Measurements from ENCODE around the gene TRHDE.

The TRHDE gene

GRCh38 chr12:72681028-72681427, 408.9 kb downstream of the TRHDE start:
- Histone ChIP-seq H4K12ac (ENCODE audit: low read depth, low read length) (no peak overlapping the region), H3K27me3 (ENCODE audit: insufficient read depth, low read length) (no peaks in the 10 kb centered on the region), H2BK12ac (ENCODE audit: low read length) (no peak overlapping the region), H3K4ac (ENCODE audit: low read depth, low read length) (no peak overlapping the region), H3K36me3 (ENCODE audit: control insufficient read depth in 1 of 2, insufficient read depth in 2 of 2, low read length in 2 of 2) (no peaks in the 10 kb centered on the region), H2AK5ac (ENCODE audit: low read length) (no peak overlapping the region), H4K91ac (ENCODE audit: low read depth, low read length) (no peak overlapping the region), H2BK5ac (ENCODE audit: low read depth, low read length, poor library complexity) (no peak overlapping the region), H3K18ac (ENCODE audit: low read length) (no peak overlapping the region), H3K27ac (ENCODE audit: low read depth, low read length) (no peak overlapping the region), H3K14ac (ENCODE audit: low read length) (no peak overlapping the region), H3K4me3 (ENCODE audit: low read depth, low read length) (no peak overlapping the region), H2AFZ (ENCODE audit: insufficient read depth, low read length, poor library complexity) (no peak overlapping the region), H3K9ac (ENCODE audit: low read length) (no peak overlapping the region), H3K4me2 (ENCODE audit: low read length) (no peak overlapping the region), H3K9me3 (ENCODE audit: insufficient read depth, low read depth, low read length) (no peaks in the 10 kb centered on the region), H3K4me1 (ENCODE audit: control insufficient read depth in 1 of 2, insufficient read depth in 2 of 2, low read length in 2 of 2) (peaks cover 0 to 2% of the 10 kb centered on the region in 2 experiments), H4K8ac (ENCODE audit: low read depth, low read length) (no peak overlapping the region), H3K79me2 (ENCODE audit: control insufficient read depth, insufficient read depth, low read length, poor library complexity) (no peaks in the 10 kb centered on the region), H3K79me1 (ENCODE audit: low read length) (no peaks in the 10 kb centered on the region), H2BK120ac (ENCODE audit: insufficient read depth, low read length, poor library complexity) (no peak overlapping the region), H3K23ac (ENCODE audit: low read length) (no peak overlapping the region)
- no peak for DNase-seq

GRCh38 chr12:72684491-72684890, 412.3 kb downstream of the TRHDE start:
- DNase-seq, result no peak
- H4K12ac ChIP-seq (ENCODE audit: low read depth, low read length), result no peak overlapping the region
- no peak overlapping the region for H2AFZ ChIP-seq (ENCODE audit: insufficient read depth, low read length, poor library complexity)
- H3K4me3 ChIP-seq (ENCODE audit: low read depth, low read length), result no peak overlapping the region
- no peaks in the 10 kb centered on the region for H3K79me1 ChIP-seq (ENCODE audit: low read length)
- no peak overlapping the region for H3K4ac ChIP-seq (ENCODE audit: low read depth, low read length)
- H3K4me2 ChIP-seq (ENCODE audit: low read length), result no peak overlapping the region
- no peak overlapping the region for H2BK120ac ChIP-seq (ENCODE audit: insufficient read depth, low read length, poor library complexity)
- no peaks in the 10 kb centered on the region for H3K36me3 ChIP-seq (ENCODE audit: control insufficient read depth in 1 of 2, insufficient read depth in 2 of 2, low read length in 2 of 2)
- H2BK5ac ChIP-seq (ENCODE audit: low read depth, low read length, poor library complexity), result no peak overlapping the region
- no peak overlapping the region for H3K18ac ChIP-seq (ENCODE audit: low read length)
- WGBS (ENCODE audit: extremely low coverage, insufficient coverage, insufficient read length), result no CpG with 5 or more reads among the region's 4 CpGs
- H2AK5ac ChIP-seq (ENCODE audit: low read length), result no peak overlapping the region
- no peaks in the 10 kb centered on the region for H3K4me1 ChIP-seq (ENCODE audit: control insufficient read depth in 1 of 2, insufficient read depth in 2 of 2, low read length in 2 of 2)
- no peak overlapping the region for H3K23ac ChIP-seq (ENCODE audit: low read length)
- no peak overlapping the region for H2BK12ac ChIP-seq (ENCODE audit: low read length)
- no peaks in the 10 kb centered on the region for H3K79me2 ChIP-seq (ENCODE audit: control insufficient read depth, insufficient read depth, low read length, poor library complexity)
- no peak overlapping the region for H4K91ac ChIP-seq (ENCODE audit: low read depth, low read length)
- H3K9me3 ChIP-seq (ENCODE audit: insufficient read depth, low read depth, low read length), result no peaks in the 10 kb centered on the region
- H3K27ac ChIP-seq (ENCODE audit: low read depth, low read length), result no peak overlapping the region
- H3K27me3 ChIP-seq (ENCODE audit: insufficient read depth, low read length), result no peaks in the 10 kb centered on the region
- H3K9ac ChIP-seq (ENCODE audit: low read length), result no peak overlapping the region
- H4K8ac ChIP-seq (ENCODE audit: low read depth, low read length), result no peak overlapping the region
- H3K14ac ChIP-seq (ENCODE audit: low read length), result no peak overlapping the region

GRCh38 chr12:72692338-72692737, 420.2 kb downstream of the TRHDE start:
- H3K79me1 ChIP-seq (ENCODE audit: low read length), result no peaks in the 10 kb centered on the region
- no peaks in the 10 kb centered on the region for H3K79me2 ChIP-seq (ENCODE audit: control insufficient read depth, insufficient read depth, low read length, poor library complexity)
- no peak overlapping the region for H2BK5ac ChIP-seq (ENCODE audit: low read depth, low read length, poor library complexity)
- no peaks in the 10 kb centered on the region for H3K36me3 ChIP-seq (ENCODE audit: control insufficient read depth in 1 of 2, insufficient read depth in 2 of 2, low read length in 2 of 2)
- WGBS (ENCODE audit: extremely low coverage, insufficient coverage, insufficient read length), result no CpG with 5 or more reads among the region's 2 CpGs
- no peak overlapping the region for H2BK120ac ChIP-seq (ENCODE audit: insufficient read depth, low read length, poor library complexity)
- no peak overlapping the region for H3K14ac ChIP-seq (ENCODE audit: low read length)
- H3K18ac ChIP-seq (ENCODE audit: low read length), result no peak overlapping the region
- no peaks in the 10 kb centered on the region for H3K27me3 ChIP-seq (ENCODE audit: insufficient read depth, low read length)
- H3K4me2 ChIP-seq (ENCODE audit: low read length), result no peak overlapping the region
- no peaks in the 10 kb centered on the region for H3K9me3 ChIP-seq (ENCODE audit: insufficient read depth, low read depth, low read length)
- H3K4me3 ChIP-seq (ENCODE audit: low read depth, low read length), result no peak overlapping the region
- no peak overlapping the region for H2AK5ac ChIP-seq (ENCODE audit: low read length)
- no peak overlapping the region for H2AFZ ChIP-seq (ENCODE audit: insufficient read depth, low read length, poor library complexity)
- H4K91ac ChIP-seq (ENCODE audit: low read depth, low read length), result no peak overlapping the region
- H3K4ac ChIP-seq (ENCODE audit: low read depth, low read length), result no peak overlapping the region
- H3K9ac ChIP-seq (ENCODE audit: low read length), result no peak overlapping the region
- no peak for DNase-seq
- no peak overlapping the region for H4K8ac ChIP-seq (ENCODE audit: low read depth, low read length)
- H3K4me1 ChIP-seq (ENCODE audit: control insufficient read depth in 1 of 2, insufficient read depth in 2 of 2, low read length in 2 of 2), result no peaks in the 10 kb centered on the region
- H3K27ac ChIP-seq (ENCODE audit: low read depth, low read length), result no peak overlapping the region
- no peak overlapping the region for H3K23ac ChIP-seq (ENCODE audit: low read length)
- H2BK12ac ChIP-seq (ENCODE audit: low read length), result no peak overlapping the region
- H4K12ac ChIP-seq (ENCODE audit: low read depth, low read length), result no peak overlapping the region

GRCh38 chr12:72694193-72694592, 422.0 kb downstream of the TRHDE start:
- Histone ChIP-seq H4K8ac (ENCODE audit: low read depth, low read length) (no peak overlapping the region), H3K9me3 (ENCODE audit: insufficient read depth, low read depth, low read length) (no peaks in the 10 kb centered on the region), H3K4me1 (ENCODE audit: control insufficient read depth in 1 of 2, insufficient read depth in 2 of 2, low read length in 2 of 2) (no peaks in the 10 kb centered on the region), H3K23ac (ENCODE audit: low read length) (no peak overlapping the region), H2BK120ac (ENCODE audit: insufficient read depth, low read length, poor library complexity) (no peak overlapping the region), H3K4ac (ENCODE audit: low read depth, low read length) (no peak overlapping the region), H3K79me1 (ENCODE audit: low read length) (no peaks in the 10 kb centered on the region), H2BK12ac (ENCODE audit: low read length) (no peak overlapping the region), H3K79me2 (ENCODE audit: control insufficient read depth, insufficient read depth, low read length, poor library complexity) (no peaks in the 10 kb centered on the region), H3K14ac (ENCODE audit: low read length) (no peak overlapping the region), H3K27me3 (ENCODE audit: insufficient read depth, low read length) (no peaks in the 10 kb centered on the region), H3K36me3 (ENCODE audit: control insufficient read depth in 1 of 2, insufficient read depth in 2 of 2, low read length in 2 of 2) (no peaks in the 10 kb centered on the region), H3K4me3 (ENCODE audit: low read depth, low read length) (no peak overlapping the region), H3K4me2 (ENCODE audit: low read length) (no peak overlapping the region), H3K18ac (ENCODE audit: low read length) (no peak overlapping the region), H2AFZ (ENCODE audit: insufficient read depth, low read length, poor library complexity) (no peak overlapping the region), H4K91ac (ENCODE audit: low read depth, low read length) (no peak overlapping the region), H3K27ac (ENCODE audit: low read depth, low read length) (no peak overlapping the region), H2BK5ac (ENCODE audit: low read depth, low read length, poor library complexity) (no peak overlapping the region), H4K12ac (ENCODE audit: low read depth, low read length) (no peak overlapping the region), H3K9ac (ENCODE audit: low read length) (no peak overlapping the region), H2AK5ac (ENCODE audit: low read length) (no peak overlapping the region)
- no peak for DNase-seq

GRCh38 chr12:72699362-72699761, 427.2 kb downstream of the TRHDE start:
- H2AFZ ChIP-seq (ENCODE audit: insufficient read depth, low read length, poor library complexity), result no peak overlapping the region
- no peak overlapping the region for H3K4ac ChIP-seq (ENCODE audit: low read depth, low read length)
- no peak overlapping the region for H3K23ac ChIP-seq (ENCODE audit: low read length)
- no peak overlapping the region for H2BK12ac ChIP-seq (ENCODE audit: low read length)
- H3K4me3 ChIP-seq (ENCODE audit: low read depth, low read length), result no peak overlapping the region
- no peak overlapping the region for H3K4me2 ChIP-seq (ENCODE audit: low read length)
- no peaks in the 10 kb centered on the region for H3K4me1 ChIP-seq (ENCODE audit: control insufficient read depth in 1 of 2, insufficient read depth in 2 of 2, low read length in 2 of 2)
- H3K79me2 ChIP-seq (ENCODE audit: control insufficient read depth, insufficient read depth, low read length, poor library complexity), result no peaks in the 10 kb centered on the region
- no peak overlapping the region for H4K91ac ChIP-seq (ENCODE audit: low read depth, low read length)
- no peaks in the 10 kb centered on the region for H3K79me1 ChIP-seq (ENCODE audit: low read length)
- H3K27ac ChIP-seq (ENCODE audit: low read depth, low read length), result no peak overlapping the region
- WGBS (ENCODE audit: extremely low coverage, insufficient coverage, insufficient read length), result no CpG with 5 or more reads among the region's 1 CpG
- H2AK5ac ChIP-seq (ENCODE audit: low read length), result no peak overlapping the region
- no peak overlapping the region for H2BK120ac ChIP-seq (ENCODE audit: insufficient read depth, low read length, poor library complexity)
- H4K8ac ChIP-seq (ENCODE audit: low read depth, low read length), result no peak overlapping the region
- H3K9me3 ChIP-seq (ENCODE audit: insufficient read depth, low read depth, low read length), result peaks cover 3% of the 10 kb centered on the region
- H4K12ac ChIP-seq (ENCODE audit: low read depth, low read length), result no peak overlapping the region
- H2BK5ac ChIP-seq (ENCODE audit: low read depth, low read length, poor library complexity), result no peak overlapping the region
- H3K36me3 ChIP-seq (ENCODE audit: control insufficient read depth in 1 of 2, insufficient read depth in 2 of 2, low read length in 2 of 2), result no peaks in the 10 kb centered on the region
- H3K27me3 ChIP-seq (ENCODE audit: insufficient read depth, low read length), result no peaks in the 10 kb centered on the region
- H3K18ac ChIP-seq (ENCODE audit: low read length), result no peak overlapping the region
- H3K14ac ChIP-seq (ENCODE audit: low read length), result no peak overlapping the region
- DNase-seq, result no peak
- no peak overlapping the region for H3K9ac ChIP-seq (ENCODE audit: low read length)

Data from trophoblast cell (in vitro differentiated cells and primary cell).